ENCODE measurements around the gene BARHL1.
"Not testable (repeated sequence)": the region's sequence is repeated elsewhere in the genome, so short reads cannot be mapped to it uniquely, and the experiment has no call there.

Gene BARHL1

DNA sequence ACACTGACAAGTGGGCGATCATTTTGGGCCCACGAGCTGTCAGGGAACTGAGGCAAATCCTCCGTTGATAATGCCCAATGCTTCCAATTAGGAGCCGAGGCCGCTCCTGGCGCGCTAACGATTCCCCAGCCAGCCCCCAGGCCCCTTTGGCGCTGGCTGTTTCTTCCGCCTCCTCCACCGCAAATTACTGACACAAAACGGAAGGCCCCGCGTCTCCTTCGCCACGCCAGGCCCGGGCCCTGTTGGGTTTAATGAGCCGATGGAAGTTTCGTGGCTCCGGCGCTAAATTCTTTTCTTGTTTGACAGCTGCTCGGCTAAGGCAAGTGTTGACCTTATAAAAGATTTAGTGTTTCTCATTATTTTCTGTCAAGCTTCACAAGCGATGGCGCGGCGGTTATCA is 25.7 kb upstream of the BARHL1 start:
- no peak for DNase-seq (ENCODE audit: low spot score)

DNA sequence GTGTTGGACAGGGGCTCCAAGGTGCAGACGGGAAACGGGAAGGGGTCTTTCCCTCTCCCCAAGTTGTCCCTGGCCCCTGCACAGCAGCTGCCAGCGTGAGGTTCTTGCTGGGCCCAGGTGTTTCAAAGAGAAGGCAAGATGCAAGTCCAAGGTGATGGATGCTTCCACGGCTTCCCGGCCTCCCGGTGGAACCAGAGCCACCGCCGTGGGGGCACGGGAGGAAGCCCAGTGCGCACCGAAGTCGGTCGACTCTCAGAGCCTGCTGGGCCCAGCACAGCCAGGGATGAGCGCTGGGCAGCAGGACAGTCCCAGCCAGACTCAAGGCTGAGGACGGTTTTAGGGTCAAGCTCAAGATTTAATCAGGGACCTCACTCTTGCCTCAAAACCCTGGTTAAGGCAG is 25.2 kb upstream of the BARHL1 start:
- DNase-seq (ENCODE audit: low spot score) = no peak

DNA sequence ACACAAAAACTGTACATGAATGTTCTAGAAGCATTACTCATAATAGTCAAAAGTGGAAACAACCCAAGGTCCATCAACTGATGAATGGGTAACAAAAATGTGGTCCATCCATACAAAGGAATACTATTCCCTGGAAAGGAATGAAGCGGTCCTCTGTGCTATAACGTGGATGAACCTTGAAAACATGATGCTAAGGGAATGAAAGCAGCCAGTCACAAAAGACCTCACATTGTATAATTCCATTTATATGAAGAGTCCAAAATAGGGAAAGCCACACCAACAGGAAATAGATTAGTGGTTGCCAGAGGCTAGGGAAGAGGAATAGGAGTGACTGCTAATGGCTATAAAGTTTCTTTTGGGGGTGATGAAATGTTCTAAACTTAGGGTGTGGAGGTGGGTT is 22.7 kb upstream of the BARHL1 start:
- no peak for DNase-seq (ENCODE audit: low spot score)

DNA sequence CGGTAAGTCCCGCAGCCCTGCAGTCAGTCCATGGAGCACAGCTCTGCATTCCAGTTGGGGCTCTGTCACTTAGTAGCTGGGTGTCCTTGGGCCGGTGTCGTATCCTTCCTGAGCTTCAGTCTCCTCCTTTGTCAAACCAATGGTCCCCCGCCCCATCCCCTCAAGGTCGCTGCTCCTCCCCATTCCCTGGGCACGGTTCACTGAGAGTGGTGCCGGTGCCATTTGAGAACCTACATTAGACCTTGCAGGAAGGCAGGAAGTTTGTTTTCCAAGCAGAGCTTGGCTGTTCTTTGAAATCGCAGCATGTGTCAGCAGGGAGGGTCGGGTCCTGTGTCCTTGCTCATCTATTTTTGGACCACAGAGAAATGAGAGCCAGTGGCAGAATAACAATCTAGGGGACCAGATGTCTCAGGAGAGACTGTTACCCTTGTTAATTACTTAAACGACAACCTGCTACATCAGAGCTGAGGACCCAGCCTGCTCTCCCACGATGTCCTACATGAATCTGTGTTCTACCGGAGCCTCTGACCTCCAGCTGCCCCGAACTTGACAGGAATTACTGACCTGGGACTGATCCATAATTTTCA is 21.7 kb upstream of the BARHL1 start:
- no peak for DNase-seq (ENCODE audit: low spot score)

DNA sequence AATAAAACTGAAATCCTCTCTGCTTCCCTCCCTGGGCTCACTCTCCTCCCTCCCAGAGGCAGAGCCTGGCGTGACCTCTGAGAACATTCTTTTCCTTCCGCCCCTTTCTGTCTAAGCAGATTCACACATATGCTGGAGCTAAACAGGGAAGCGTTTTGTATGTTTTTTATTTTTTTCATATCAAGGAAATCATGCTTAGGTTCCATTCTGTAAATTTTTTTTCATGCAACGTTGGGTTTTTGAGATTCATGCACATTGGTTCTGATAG is 20.2 kb upstream of the BARHL1 start:
- DNase-seq (ENCODE audit: low spot score) = no peak

DNA sequence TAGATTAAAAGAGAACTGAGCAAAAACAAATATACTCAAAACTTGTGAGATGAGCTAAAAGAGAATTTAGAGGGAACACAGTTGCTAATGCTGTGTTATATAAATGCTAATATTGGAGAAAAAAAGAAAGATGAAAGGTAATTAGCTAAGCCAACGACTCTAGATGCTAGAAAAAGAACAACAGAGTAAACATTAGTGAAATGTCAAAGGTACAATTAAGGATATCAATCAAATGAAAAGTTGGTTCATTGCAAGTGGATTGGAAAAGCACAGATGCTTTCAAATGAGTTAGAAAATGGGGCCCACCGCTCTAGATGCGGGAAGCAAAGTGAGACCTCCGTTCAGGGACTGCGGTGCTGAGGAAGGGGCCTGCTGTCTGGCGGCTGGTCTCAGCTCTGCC is 17.9 kb upstream of the BARHL1 start:
- DNase-seq (ENCODE audit: low spot score) = no peak

DNA sequence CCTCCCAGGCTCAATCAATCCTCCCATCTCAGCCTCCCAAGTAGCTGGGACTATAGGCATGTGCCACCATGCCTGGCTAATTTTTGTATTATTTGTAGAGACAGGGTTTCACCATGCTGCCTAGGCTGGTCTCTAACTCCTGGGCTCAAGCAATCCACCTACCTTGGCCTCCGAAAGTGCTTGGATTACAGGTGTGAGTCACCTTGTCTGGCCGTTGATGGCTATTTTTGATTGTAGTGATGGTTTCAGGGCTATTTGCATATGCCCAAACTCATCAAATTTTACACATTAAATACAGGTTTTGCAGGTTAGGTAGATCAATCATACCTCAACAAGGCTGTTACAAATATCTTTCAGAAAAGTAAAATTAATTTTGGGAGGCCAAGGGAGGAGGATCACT is 13.6 kb upstream of the BARHL1 start:
- not testable (repeated sequence) for DNase-seq (ENCODE audit: low spot score)

DNA sequence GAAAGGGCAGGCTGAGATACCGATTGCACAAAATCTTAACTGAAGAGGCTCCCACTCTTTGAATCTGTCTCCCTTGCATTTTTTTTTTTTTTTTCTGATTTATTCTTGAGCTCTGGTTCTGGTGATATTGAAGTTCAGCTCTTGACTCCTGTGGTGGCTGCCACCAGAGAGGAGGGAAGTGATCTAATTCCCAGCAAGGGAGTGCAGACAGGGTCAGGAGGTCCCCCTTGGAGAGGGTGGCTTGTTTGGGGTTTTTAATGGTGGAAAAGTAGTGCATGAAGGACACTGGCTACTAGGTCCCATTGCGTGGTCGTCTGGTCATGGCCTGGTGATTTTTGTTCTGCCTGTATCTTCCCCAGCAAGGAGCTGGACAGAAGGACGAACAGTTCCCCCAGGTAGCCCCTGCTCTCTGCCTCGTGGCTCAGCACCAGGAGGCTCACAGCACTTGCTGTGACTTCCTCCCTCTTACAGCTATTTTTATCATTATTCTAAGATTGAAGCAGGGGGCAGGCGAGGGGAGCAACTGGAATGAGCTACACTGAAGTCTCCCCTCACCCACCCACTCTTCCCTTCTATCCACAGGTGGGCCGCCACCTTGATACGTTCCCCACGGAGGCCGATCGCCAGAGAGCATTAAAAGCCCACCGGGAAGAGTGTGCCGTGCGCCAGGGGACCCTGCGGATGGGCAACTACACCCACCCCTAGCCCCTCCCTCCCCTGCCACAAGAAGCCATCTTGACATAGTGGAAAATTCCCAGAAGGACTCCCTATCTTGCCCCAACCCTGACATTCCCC is 10.4 kb upstream of the BARHL1 start:
- no peak for DNase-seq (ENCODE audit: low spot score)

DNA sequence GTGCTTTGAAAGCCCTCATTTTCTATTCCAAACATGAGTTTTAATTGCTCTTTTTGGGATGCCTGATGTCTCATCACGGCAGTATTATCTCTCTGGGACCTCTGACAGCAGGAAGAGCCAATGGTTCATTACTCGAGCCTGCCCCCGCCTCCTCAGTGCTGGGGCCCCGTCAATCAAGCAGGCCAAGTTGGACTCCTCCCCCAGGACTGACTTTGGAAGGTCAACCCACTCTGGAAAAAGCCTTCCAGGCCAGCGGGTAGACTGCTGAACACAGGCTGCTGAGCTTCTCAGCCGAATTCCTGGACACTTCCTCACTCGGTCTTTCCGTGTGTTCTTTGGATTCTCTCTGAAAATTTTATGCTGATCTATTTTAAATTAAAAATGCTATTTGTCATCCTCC is 9.5 kb upstream of the BARHL1 start:
- DNase-seq (ENCODE audit: low spot score) = no peak

DNA sequence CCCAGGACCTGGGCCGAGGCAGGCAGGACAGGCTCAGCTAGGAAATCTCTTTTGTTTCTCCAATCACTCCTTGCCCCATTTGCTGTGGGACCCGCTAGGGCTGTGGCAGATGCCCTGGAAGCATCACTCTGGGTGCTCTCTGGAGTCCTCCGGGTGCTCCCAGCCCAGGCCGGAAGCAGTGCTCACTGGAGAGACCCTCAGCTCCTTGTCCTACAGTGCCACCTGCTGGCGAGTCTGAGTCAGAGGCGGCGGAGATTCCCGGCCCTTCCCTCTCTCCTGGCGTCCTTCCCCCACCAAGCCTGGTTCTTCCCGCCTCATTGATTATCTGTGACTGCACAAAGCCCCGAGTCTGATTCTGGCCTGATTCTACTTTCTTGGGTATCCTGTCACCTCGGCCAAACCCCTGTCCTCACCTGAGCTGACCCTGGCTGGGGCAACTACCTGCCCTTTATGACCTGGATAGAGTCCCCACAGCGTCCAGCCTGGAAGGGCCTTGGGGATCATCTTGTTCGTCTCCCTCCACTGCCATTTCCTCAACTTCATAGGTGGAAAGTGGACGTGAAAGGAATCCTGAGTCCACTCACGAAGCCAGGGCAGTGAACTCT is 7.3 kb upstream of the BARHL1 start:
- peak; percentile 30 for DNase-seq (ENCODE audit: low spot score)

DNA sequence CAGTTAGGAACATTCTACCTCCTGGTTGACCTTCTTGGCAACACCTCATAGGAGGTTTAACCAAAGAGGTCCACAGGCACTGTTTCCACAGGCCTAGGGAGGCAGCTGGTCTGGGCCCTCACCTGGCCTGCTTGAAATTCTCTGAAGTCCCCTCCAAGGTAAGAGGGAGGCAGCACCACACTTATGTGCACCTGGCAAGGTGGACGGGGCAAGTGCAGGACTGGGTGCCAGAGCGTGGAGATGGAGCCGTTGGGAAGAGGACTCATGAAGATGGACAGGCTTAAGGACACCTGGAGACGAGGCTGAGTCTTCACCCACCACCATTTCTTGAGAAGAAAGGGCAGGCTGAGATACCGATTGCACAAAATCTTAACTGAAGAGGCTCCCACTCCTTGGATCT is 6.6 kb upstream of the BARHL1 start:
- DNase-seq (ENCODE audit: low spot score) = no peak

DNA sequence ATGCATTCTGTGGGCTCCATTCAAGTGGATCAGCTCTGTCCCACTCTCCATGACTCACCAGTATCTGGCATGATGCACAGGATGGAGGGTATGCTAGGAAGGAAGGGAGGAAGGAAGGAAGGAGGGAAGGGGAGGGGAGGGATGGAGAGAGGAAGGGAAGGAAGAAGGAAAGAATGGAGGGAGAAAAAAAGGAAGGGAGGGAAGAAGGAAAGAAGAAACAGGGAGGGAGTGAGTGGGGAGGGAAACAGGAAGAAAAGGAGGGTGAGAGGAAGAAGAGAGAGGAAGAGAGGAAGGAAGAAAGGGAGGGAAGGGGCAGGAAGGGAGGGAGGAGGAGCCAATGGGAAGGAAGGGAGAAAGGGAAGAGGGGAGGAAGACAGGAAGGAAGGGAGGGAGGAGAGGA is 5.3 kb upstream of the BARHL1 start:
- no peak for DNase-seq (ENCODE audit: low spot score)

DNA sequence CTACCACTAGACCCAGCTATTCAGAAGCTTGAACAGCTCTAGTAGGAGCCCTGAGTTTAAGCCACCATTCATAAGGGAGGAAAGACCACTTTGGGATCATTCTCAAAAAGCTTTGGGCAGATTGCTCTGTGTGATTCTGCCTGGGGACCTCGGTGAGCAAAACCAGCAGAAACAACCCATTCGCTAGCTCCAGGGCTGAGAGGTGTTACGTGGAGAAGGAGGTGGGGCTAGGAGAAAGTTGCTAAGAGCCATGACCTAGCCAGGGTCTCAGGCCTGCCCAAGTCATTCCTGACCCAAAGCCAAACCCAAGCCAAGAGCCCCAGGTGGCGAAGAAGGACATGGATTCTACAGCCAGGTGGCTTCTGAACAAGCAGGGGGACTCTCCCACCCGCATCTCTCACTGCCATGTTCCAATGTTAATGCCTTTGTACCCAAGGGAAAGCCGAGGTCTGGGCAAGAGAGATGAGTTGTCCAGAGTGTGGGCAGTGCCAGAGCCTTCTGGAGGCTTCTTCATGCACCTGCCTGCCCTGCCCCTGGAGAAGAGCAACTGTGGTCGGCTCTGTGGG is 4.0 kb upstream of the BARHL1 start:
- DNase-seq (ENCODE audit: low spot score) = no peak

DNA sequence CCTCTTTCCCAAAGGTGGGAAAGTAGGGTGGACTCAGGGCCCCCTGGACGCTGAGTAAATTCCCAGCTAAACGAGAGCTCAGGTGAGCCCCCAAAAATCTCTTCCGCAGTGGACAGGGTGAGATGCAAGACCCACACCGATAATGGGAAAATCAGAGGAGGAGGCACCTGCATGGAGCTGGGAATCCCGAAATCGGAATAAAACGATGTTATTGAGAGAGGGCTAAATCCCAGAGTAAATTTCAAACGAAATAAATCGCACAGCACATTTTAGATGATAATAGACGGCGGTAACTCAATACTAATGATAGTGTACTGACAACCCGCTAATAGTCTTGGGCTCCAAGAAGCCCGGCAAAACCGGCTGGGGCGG is 3.0 kb upstream of the BARHL1 start:
- DNase-seq (ENCODE audit: low spot score) = no peak

DNA sequence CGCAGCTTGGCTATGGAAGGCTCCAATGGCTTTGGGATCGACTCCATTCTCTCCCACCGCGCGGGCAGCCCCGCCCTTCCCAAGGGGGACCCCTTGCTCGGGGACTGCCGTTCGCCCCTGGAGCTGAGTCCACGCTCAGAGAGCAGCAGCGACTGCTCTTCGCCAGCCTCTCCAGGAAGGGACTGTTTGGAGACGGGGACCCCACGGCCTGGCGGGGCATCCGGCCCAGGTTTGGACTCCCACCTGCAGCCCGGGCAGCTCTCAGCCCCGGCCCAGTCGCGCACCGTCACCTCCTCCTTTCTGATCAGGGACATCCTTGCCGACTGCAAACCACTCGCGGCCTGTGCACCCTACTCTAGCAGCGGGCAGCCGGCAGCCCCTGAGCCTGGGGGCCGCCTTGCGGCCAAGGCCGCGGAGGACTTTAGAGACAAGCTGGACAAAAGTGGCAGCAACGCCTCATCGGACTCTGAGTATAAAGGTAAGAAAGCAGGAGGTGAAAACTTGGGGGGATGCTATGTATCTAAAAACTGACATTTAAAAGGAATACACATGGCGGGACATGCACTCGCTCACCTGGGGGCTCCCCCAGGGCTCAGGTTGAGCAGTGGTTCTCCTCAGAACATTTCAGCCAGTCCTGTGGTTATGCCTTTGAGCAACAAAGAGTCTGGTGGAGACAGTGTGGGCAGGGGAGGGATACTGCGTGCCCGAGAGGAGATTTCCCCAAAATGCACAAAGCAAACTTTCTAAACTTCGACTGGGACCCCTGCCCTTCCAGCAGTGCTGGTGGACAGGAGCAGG is 579 bp downstream of the BARHL1 start:
- DNase-seq (ENCODE audit: low spot score) = no peak

DNA sequence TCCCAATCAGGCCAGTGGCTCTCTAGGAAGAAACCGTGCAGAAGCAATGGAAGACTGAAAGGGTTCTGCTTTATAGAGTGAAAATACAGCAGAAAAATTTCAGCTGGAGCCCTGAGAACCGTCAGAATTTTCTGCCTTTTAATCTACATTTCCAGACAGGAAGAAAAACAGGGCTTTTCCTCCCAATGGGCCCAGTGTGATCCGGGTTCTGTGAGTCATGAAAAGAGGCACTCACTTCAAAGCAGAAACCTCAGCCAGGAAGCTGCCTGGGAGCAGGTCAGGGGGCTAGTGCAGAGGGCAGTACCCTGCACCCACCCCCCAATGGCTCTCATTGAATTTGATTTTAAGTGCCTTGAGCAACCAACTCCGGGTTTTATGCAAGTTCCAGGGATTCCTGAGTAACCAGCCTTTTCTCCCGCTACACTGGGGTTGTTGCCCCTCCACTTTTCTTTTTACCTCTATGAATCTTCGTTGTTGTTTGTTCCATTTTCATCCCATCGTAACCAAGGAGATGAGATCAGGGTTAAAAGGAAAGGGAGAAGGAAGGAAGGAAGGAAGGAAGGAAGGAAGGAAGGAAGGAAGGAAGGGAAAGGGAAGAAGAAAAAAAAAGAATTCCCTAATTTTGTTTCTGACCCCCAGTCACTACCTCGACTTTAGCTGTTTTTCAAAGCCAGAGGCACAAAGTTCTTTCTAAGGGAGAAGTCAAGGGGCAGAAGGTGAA is 1.3 kb downstream of the BARHL1 start:
- no peak for DNase-seq (ENCODE audit: low spot score)

DNA sequence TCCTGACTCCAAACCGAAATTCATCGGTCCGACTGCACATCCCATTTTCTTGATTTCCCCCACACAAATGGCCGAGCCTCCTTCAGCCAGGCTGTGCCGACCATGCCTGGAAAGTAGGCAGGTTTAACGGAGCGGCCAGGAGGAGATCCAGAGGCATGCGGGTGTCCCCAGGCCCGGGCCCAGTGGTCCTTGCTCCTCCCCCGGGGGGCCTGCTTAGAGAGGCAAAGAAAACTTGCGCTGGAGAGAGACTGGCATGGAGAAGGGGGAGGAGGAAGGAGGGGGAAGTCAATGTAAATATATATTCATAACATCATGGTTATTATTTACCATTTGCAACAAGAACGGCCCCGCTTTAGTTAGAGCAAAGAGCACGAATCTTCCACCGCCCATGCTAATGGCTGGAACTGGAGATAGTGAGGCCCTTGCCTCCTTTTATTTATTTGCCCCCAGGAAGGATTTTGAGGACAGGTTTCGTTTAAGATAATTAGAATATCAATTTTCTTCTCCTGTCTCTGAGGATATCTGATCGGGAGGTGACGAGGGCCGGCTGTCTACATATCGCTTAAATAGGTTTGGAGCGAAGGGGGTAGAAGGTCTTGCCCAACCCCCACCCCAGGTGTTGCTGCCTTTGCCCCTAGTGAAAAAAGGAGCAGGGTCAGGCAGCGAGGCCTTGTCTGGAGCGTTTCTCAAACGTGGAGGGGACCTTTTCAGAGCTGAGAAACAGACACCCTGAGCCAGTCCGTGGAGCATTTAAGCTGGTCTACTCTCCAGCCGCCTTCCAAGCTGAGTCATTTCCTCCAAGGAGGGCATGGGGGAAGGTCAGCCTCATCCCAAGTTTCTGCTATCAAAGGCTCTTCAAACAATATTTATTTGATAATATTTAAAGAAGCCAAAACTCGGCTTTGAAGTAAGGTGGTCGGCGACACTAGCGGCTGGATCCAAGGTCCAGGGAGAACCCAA is 2.5 kb downstream of the BARHL1 start:
- no peak for DNase-seq (ENCODE audit: low spot score)

DNA sequence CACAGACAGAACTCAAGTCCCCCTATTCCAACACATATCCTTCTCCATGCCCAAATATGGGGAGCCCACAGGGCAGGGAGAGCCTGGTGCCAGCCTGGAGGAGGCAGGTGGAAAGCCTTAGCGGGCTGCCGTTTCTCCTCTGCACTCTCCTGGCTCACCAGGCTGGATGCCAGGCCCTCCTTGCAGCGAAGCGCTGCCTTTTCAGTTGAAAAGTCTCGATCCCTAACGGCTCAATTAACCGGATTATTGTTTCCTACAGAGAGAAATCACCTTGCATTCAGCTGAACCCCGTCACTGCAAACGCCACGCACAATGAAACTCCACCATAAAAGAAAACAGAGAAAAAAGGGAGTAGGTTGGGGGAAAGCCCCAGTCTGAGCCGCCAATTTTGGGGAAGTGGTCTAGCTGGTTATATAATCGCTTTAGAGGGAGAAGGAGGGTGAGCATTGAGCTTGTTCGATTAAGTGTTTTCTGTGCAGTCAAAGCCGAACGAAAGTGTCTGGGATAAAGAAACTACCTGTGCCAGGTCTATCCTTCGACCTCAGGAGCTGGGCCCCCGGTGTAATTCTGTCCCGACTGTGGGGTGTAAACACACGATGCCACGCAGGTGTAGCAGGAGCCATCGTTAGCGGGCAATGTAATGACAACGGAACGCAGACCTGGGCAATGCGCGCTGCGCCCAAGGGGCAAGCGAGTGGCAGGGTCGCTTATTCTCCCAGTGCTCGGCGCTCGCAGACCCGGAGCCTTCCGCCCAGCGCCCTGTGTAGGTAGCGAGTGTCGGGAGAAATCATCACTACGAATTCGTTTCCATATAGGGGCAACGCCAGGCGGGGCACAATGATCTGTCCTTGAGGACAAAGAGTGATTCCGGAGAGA is 3.8 kb downstream of the BARHL1 start:
- no peak for DNase-seq (ENCODE audit: low spot score)

DNA sequence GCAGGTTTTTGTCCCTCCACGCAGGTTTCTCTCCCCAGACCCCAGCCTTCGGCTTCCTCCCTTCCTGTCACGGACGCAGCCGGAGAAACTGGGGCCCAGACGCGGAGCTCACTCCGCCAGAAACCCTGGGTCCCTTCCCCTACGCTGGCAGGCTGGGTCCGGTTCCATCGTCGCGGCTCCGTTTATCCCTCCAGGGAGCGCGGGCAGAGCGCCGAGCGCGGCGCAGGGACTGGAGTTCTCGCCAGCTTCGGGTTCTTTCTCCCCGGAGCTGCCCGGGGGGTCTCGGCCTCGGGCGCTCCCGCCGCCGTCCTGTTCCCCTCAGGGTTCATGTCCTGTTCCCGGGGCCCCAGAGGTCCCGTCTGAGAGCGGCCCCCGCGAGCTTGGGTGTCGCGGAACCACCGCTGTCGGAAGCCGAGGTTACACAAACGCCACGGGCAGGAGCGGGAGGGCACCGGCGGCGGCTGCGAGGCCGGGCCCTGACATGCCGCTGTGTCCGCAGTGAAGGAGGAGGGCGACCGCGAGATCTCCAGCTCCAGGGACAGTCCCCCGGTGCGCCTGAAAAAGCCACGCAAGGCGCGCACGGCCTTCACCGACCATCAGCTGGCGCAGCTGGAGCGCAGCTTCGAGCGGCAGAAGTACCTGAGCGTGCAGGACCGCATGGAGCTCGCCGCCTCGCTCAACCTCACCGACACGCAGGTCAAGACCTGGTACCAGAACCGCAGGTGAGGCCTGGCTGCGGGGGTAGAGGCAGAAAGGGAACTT is 4.6 kb downstream of the BARHL1 start:
- no peak for DNase-seq (ENCODE audit: low spot score)
